HepG2 (cell line): ENCODE results near the gene LMNA. TPM values are rescaled to one million over a fixed set of nuclear protein-coding genes. Genes with fewer than 3 reads are reported as not detected.

Experiments
- BCL6 ChIP-seq: IDR thresholded peaks from 2 replicates; pipeline ENCODE4 v1.6.1; 2016; ENCODE audit warnings: missing genetic modification reagents, missing compliant biosample characterization
- EZH2 ChIP-seq: conservative IDR thresholded peaks from 2 replicates; pipeline ENCODE4 v1.6.1; 2012; ENCODE audit warnings: mild to moderate bottlenecking, low read depth, low read length, moderate library complexity
- HDAC2 ChIP-seq: sonication (generic); formaldehyde crosslinking; IDR thresholded peaks from 2 replicates; pipeline ENCODE4 v1.4.0; 2020; ENCODE audit warnings: missing genetic modification reagents
- PHB2 ChIP-seq: fragments of 450-650 bp; IDR thresholded peaks from 2 replicates; pipeline ENCODE4 v1.6.1; 2018; ENCODE audit not compliant: partially characterized antibody
- POLR2G ChIP-seq: fragments of 200-400 bp; formaldehyde crosslinking; IDR thresholded peaks from 2 replicates; pipeline ENCODE4 v1.6.1; 2018; ENCODE audit warnings: mild to moderate bottlenecking, low read depth, low read length, moderate library complexity
- SNAI1 ChIP-seq: sonication (generic); formaldehyde crosslinking; IDR thresholded peaks from 2 replicates; pipeline ENCODE4 v1.5.0; 2020; ENCODE audit warnings: mild to moderate bottlenecking, missing genetic modification reagents, borderline replicate concordance
- TEAD3 ChIP-seq: optimal IDR thresholded peaks from 2 replicates; pipeline ENCODE3; 2016; ENCODE audit warnings: borderline replicate concordance
- ZNF12 ChIP-seq: sonication (generic); formaldehyde crosslinking; IDR thresholded peaks from 2 replicates; pipeline ENCODE4 v1.5.0; 2020; ENCODE audit warnings: missing genetic modification reagents
- ZNF333 ChIP-seq: sonication (generic); formaldehyde crosslinking; IDR thresholded peaks from 2 replicates; pipeline ENCODE4 v1.4.0; 2020; ENCODE audit warnings: mild to moderate bottlenecking, missing genetic modification reagents, borderline replicate concordance
- ZNF747 ChIP-seq: sonication (generic); formaldehyde crosslinking; IDR thresholded peaks from 2 replicates; pipeline ENCODE4 v1.8.1; 2023; ENCODE audit warnings: missing genetic modification reagents, mild to moderate bottlenecking, borderline replicate concordance
- ZNF788 ChIP-seq: sonication (generic); formaldehyde crosslinking; IDR thresholded peaks from 2 replicates; pipeline ENCODE4 v1.5.0; 2020; ENCODE audit warnings: mild to moderate bottlenecking, missing genetic modification reagents, borderline replicate concordance
- ZSCAN12 ChIP-seq: sonication (generic); formaldehyde crosslinking; IDR thresholded peaks from 2 replicates; pipeline ENCODE4 v1.9.0; 2021; ENCODE audit warnings: mild to moderate bottlenecking, missing genetic modification reagents
- polyA plus RNA-seq, 8 experiments: library from polyadenylated mRNA; depleted of rRNA in 3 of 8; stranded (reverse) in 7 of 8; unstranded in 1 of 8; fragments of >200 nt; fragmentation: Illumina TruSeq in 4 of 8; extraction: Trizol in 4 of 8; gene quantifications; 2 replicates each; pipeline versions ENCODE4 v1.2.1 to v1.2.3, GENCODE V29; 2011 to 2016; ENCODE audit warnings: low read depth in 4 of 8, missing spikeins in 1 of 8, mixed read lengths in 1 of 8; ENCODE audit not compliant: insufficient read depth in 1 of 8
- total RNA-seq, 5 experiments: library from RNA; depleted of rRNA; stranded (reverse); fragments of >200 nt; fragmentation: Illumina TruSeq; extraction: Trizol; gene quantifications; 2 replicates each; pipeline ENCODE4 v1.2.3, GENCODE V29; 2016; ENCODE audit warnings: low read depth in 1 of 5
- TF ChIP-seq, protein P1 (sequence below): sonication (generic); formaldehyde crosslinking; IDR thresholded peaks from 2 replicates; pipeline ENCODE4 v1.5.0; 2020; ENCODE audit warnings: mild to moderate bottlenecking, missing genetic modification reagents, moderate library complexity
- TF ChIP-seq, protein P2 (sequence below): sonication (generic); formaldehyde crosslinking; IDR thresholded peaks from 2 replicates; pipeline ENCODE4 v1.9.0; 2021; ENCODE audit warnings: missing genetic modification reagents, mild to moderate bottlenecking, borderline replicate concordance
- TF ChIP-seq, protein P3 (sequence below): IDR thresholded peaks from 2 replicates; pipeline ENCODE4 v1.6.1; 2016; ENCODE audit warnings: mild to moderate bottlenecking
- TF ChIP-seq, protein P4 (sequence below): sonication (generic); formaldehyde crosslinking; IDR thresholded peaks from 2 replicates; pipeline ENCODE4 v1.8.0; 2022; ENCODE audit warnings: mild to moderate bottlenecking, missing genetic modification reagents
- TF ChIP-seq, protein P5 (sequence below): sonication (generic); formaldehyde crosslinking; IDR thresholded peaks from 2 replicates; pipeline ENCODE4 v1.5.0; 2020; ENCODE audit warnings: mild to moderate bottlenecking, missing genetic modification reagents, borderline replicate concordance
- TF ChIP-seq, protein P6 (sequence below): sonication (generic); formaldehyde crosslinking; IDR thresholded peaks from 2 replicates; pipeline ENCODE4 v1.4.0; 2020; ENCODE audit warnings: mild to moderate bottlenecking, missing genetic modification reagents

The LMNA gene
- total and polyA plus RNA-seq, 2 of the 13 experiments (the other 11 are each of a cell fraction or from before 2014, with no cell fraction given), result 107 to 225 TPM

DNA sequence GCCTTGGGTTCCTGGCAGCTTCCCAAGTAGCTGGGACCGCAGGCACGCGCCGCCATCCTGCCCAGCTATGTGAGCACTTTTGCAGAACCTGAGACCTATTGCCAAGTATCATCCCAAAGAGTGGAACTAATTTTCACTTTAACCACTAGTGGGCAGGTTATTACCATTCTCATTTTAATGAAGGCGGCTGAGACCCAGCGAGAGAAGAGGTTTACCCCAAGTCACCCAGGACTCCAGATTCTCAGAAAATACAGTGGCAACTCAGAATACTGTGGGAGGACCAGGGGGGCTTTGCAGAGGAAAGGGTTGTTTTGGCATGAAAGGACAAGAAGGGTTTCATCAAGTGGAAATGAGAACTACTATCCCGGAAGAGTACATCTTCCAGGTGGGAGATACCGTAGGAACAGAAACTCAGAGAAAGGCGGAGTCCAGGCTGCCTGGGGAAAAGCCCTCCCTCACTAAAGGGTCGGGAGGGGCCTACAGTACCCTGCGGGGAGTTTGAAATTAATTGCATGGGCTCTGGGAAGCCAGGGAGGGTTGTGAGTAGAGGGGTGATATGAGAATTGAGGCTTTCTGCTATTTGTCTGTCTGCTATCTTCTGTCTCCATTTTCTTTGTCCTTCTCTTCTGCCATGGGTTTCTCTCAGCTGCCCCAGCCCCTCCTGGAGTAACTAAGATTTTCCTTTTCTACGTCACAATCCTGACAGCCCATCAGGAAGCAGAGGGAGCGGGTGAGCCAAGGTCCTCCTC is 31.7 kb downstream of the LMNA start (continued):
- TF ChIP-seq, protein P1, sequence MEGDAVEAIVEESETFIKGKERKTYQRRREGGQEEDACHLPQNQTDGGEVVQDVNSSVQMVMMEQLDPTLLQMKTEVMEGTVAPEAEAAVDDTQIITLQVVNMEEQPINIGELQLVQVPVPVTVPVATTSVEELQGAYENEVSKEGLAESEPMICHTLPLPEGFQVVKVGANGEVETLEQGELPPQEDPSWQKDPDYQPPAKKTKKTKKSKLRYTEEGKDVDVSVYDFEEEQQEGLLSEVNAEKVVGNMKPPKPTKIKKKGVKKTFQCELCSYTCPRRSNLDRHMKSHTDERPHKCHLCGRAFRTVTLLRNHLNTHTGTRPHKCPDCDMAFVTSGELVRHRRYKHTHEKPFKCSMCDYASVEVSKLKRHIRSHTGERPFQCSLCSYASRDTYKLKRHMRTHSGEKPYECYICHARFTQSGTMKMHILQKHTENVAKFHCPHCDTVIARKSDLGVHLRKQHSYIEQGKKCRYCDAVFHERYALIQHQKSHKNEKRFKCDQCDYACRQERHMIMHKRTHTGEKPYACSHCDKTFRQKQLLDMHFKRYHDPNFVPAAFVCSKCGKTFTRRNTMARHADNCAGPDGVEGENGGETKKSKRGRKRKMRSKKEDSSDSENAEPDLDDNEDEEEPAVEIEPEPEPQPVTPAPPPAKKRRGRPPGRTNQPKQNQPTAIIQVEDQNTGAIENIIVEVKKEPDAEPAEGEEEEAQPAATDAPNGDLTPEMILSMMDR (CRISPR knock-in tag), result peak; percentile 92
- TF ChIP-seq ZSCAN12 (CRISPR knock-in tag) (no peak), BCL6 (CRISPR knock-in tag) (peak; percentile 48), ZNF333 (CRISPR knock-in tag) (no peak; the same call in 1 of the 2 replicates), EZH2 (no peak), PHB2 (no peak), SNAI1 (no peak), POLR2G (no peak), HDAC2 (CRISPR knock-in tag) (peak; percentile 48; the same call in 1 of the 2 replicates), ZNF788 (peak; percentile 71; the same call in 1 of the 2 replicates), TEAD3 (CRISPR knock-in tag) (peak; percentile 77), ZNF747 (CRISPR knock-in tag) (no peak), ZNF12 (CRISPR knock-in tag) (0 out of 2 replicates have a peak, but pooled peaks have one; percentile 35)
- TF ChIP-seq, protein P2, sequence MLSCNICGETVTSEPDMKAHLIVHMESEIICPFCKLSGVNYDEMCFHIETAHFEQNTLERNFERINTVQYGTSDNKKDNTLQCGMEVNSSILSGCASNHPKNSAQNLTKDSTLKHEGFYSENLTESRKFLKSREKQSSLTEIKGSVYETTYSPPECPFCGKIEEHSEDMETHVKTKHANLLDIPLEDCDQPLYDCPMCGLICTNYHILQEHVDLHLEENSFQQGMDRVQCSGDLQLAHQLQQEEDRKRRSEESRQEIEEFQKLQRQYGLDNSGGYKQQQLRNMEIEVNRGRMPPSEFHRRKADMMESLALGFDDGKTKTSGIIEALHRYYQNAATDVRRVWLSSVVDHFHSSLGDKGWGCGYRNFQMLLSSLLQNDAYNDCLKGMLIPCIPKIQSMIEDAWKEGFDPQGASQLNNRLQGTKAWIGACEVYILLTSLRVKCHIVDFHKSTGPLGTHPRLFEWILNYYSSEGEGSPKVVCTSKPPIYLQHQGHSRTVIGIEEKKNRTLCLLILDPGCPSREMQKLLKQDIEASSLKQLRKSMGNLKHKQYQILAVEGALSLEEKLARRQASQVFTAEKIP (CRISPR knock-in tag), result no peak
- TF ChIP-seq, protein P3, sequence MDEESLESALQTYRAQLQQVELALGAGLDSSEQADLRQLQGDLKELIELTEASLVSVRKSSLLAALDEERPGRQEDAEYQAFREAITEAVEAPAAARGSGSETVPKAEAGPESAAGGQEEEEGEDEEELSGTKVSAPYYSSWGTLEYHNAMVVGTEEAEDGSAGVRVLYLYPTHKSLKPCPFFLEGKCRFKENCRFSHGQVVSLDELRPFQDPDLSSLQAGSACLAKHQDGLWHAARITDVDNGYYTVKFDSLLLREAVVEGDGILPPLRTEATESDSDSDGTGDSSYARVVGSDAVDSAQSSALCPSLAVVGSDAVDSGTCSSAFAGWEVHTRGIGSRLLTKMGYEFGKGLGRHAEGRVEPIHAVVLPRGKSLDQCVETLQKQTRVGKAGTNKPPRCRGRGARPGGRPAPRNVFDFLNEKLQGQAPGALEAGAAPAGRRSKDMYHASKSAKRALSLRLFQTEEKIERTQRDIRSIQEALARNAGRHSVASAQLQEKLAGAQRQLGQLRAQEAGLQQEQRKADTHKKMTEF (CRISPR knock-in tag), result peak; percentile 69
- TF ChIP-seq, protein P4, sequence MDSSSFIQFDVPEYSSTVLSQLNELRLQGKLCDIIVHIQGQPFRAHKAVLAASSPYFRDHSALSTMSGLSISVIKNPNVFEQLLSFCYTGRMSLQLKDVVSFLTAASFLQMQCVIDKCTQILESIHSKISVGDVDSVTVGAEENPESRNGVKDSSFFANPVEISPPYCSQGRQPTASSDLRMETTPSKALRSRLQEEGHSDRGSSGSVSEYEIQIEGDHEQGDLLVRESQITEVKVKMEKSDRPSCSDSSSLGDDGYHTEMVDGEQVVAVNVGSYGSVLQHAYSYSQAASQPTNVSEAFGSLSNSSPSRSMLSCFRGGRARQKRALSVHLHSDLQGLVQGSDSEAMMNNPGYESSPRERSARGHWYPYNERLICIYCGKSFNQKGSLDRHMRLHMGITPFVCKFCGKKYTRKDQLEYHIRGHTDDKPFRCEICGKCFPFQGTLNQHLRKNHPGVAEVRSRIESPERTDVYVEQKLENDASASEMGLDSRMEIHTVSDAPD (CRISPR knock-in tag), result no peak
- TF ChIP-seq, protein P5, sequence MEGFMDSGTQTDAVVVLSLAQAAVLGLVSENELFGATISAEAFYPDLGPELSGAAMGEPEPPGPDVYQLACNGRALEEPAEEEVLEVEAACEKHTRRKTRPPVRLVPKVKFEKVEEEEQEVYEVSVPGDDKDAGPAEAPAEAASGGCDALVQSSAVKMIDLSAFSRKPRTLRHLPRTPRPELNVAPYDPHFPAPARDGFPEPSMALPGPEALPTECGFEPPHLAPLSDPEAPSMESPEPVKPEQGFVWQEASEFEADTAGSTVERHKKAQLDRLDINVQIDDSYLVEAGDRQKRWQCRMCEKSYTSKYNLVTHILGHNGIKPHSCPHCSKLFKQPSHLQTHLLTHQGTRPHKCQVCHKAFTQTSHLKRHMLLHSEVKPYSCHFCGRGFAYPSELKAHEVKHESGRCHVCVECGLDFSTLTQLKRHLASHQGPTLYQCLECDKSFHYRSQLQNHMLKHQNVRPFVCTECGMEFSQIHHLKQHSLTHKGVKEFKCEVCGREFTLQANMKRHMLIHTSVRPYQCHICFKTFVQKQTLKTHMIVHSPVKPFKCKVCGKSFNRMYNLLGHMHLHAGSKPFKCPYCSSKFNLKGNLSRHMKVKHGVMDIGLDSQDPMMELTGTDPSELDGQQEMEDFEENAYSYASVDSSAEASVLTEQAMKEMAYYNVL (CRISPR knock-in tag), result peak; percentile 61; the same call in 1 of the 2 replicates
- TF ChIP-seq, protein P6, sequence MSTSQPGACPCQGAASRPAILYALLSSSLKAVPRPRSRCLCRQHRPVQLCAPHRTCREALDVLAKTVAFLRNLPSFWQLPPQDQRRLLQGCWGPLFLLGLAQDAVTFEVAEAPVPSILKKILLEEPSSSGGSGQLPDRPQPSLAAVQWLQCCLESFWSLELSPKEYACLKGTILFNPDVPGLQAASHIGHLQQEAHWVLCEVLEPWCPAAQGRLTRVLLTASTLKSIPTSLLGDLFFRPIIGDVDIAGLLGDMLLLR (CRISPR knock-in tag), result no peak
